ENCODE measurements around the gene MYBPHL.

Gene MYBPHL

DNA sequence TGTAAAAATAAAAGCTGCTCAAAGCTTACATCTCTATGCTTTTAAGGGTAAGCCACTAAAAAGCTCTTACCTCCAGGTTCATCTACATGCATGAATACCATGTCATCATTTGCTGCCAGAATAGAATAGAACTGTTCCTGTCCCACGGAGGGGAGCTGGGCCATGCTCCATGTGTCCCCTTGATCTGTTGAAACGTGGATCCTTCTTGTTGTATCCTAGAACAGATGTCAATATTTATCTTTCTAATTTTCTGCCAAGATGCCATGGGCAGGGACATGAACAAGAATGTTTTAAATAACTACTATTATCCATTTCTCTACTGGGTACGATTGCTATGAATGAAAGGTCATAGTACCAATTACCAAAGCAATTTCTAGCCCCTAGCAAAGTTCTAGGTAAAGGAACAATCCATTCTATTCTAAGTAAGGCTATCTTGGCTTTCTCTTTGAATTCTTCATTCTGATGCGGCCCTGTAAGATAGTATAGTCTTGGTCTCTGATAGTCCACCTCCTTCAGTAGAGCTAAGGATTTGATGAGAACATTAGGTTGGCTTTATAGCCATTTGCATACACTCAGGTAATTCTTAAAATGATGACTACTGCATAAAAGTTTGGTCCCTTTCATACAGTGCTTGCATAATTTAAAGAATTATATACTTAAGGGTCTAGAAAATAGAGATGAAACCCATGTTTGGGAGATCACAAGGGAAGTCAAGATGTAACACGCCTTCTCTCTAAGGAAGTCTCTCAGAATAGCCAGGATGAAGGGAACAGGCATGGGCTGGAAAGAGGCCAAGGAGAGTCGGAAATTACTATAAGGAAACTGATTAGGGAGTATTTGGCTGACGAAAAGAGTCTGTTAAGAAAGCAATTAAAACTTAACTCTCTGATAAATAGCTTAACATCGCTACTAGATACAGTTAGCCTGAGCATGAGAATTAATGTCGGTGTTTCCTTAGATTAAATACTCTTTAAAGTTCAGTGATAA lies 35.4 kb upstream of the MYBPHL start:
- no peak for DNase-seq (ENCODE audit: extremely low read depth, low read depth)
- TF ChIP-seq, protein P1, sequence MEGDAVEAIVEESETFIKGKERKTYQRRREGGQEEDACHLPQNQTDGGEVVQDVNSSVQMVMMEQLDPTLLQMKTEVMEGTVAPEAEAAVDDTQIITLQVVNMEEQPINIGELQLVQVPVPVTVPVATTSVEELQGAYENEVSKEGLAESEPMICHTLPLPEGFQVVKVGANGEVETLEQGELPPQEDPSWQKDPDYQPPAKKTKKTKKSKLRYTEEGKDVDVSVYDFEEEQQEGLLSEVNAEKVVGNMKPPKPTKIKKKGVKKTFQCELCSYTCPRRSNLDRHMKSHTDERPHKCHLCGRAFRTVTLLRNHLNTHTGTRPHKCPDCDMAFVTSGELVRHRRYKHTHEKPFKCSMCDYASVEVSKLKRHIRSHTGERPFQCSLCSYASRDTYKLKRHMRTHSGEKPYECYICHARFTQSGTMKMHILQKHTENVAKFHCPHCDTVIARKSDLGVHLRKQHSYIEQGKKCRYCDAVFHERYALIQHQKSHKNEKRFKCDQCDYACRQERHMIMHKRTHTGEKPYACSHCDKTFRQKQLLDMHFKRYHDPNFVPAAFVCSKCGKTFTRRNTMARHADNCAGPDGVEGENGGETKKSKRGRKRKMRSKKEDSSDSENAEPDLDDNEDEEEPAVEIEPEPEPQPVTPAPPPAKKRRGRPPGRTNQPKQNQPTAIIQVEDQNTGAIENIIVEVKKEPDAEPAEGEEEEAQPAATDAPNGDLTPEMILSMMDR (IDR thresholded peaks at IDR 0.05; ENCODE audit: low read depth, low read length), result no peak

DNA sequence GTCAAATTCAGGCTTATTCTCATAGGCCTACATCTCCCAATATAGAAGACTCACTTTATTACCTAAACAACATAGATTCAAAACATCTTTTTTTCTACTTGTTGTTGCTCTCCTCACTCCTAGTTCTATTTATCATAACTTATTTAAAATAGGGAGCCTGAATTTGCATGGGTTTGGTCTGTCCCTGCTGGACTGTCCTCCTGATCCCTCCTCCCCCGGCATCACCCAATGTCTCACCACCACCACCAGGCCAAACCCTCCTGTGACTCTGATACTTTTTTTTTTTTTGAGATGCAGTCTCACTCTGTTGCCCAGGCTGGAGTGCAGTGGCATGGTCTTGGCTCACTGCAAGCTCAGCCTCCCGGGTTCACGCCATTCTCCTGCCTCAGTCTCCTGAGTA lies 31.8 kb upstream of the MYBPHL start:
- DNase-seq (ENCODE audit: extremely low read depth, low read depth), result no peak
- TF ChIP-seq, protein P1 (IDR thresholded peaks at IDR 0.05; ENCODE audit: low read depth, low read length), result no peak

DNA sequence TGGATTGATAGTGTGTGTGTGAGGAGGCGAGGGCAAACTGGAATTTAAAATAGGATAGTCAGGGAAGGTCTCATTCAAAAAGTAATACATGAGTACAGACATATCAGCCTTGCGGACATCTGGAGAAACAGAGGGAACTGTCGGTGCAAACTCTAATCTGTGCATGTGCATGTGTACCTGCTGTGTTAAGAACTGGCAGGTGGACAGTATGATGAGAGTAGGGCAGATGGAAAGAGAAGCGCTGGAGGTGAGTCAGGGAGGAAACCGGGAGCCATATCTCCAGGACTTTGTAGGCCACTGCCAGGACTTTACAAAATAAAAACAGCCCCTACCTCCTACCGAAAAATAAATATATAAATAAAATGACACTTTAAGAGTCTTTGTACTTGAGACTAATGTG lies 31.3 kb upstream of the MYBPHL start:
- TF ChIP-seq, protein P1 (IDR thresholded peaks at IDR 0.05; ENCODE audit: low read depth, low read length), result no peak
- DNase-seq (ENCODE audit: extremely low read depth, low read depth), result no peak

DNA sequence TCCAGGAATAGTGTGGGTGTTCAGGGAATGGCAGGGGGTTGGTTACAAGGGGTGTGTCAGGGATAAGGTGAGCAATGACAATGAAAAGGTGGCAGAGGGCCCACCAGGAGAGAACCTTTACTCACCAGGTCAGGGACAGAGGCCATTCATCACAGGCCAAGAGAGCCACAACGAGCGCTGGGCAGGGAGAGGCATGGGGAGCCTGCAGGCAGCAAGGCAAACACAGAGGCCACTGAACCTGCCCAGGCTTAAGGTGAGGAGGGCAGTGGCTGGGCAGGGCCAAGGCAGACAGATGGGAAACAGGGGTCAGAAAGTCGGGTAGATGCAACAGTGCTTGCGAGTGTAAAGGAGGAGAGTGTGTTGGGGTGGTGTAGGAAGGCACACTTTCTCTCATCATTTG lies 28.3 kb upstream of the MYBPHL start:
- TF ChIP-seq, protein P1 (IDR thresholded peaks at IDR 0.05; ENCODE audit: low read depth, low read length), result no peak
- no peak for DNase-seq (ENCODE audit: extremely low read depth, low read depth)

DNA sequence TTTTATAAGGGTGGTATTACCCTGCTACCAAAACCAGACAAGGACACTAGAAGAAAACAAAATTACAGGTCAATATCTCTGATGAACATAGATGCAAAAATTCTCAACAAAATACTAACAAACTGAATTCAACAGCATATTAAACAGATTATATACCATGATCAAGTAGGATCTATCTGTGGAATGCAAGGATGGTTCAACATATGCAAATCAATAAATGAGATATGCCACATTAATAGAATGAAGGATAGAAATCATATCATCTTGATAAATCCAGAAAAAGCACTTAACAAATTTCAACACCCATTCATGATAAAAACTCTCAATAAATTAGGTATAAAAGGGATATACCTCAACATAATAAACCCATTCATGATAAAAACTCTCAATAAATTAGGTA lies 24.3 kb upstream of the MYBPHL start:
- DNase-seq (ENCODE audit: extremely low read depth, low read depth), result no peak
- TF ChIP-seq, protein P1 (IDR thresholded peaks at IDR 0.05; ENCODE audit: low read depth, low read length), result no peak

DNA sequence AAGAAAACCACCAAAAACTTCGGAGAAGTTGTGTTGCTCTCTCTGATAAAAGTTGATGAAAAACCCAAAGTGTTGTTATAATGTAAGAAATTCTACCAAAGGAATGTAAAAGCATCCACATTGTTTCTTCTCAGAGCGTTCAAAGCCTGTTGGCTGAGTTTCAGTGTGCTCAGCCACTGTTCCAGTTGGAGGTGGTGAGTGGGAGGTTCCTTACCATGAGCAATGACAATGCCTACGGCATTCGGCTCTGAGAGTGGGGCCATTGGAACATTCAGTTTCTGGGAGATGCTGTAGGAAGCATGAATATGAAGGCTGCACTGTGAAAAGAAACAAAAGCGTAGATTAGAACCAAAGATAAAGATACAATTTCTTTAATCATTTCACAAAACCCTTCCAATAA lies 20.5 kb upstream of the MYBPHL start:
- DNase-seq (ENCODE audit: extremely low read depth, low read depth), result no peak
- TF ChIP-seq, protein P1 (IDR thresholded peaks at IDR 0.05; ENCODE audit: low read depth, low read length), result no peak

DNA sequence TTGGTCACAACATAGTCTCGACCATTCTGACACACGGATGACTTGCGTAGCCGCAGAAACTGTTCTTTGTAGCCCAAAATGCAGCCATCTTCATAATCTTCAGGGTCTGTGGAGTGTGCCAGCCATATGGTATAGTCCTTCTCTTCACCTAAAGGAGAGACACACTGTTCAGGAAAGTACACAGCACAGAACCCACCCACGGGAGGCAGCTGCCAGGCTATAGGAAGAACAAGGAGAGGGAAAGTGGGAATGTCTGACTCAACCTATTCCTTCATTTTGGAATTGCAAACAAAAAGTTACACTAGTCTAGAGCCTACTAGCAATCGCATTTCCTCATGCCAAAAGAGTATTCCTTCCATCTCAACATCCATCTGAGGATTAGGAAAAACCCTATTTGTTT lies 16.2 kb upstream of the MYBPHL start:
- TF ChIP-seq, protein P1 (IDR thresholded peaks at IDR 0.05; ENCODE audit: low read depth, low read length), result no peak
- no peak for DNase-seq (ENCODE audit: extremely low read depth, low read depth)

All from AG09319 (cell line).